ENCODE measurements around the gene COA1. TPM values are rescaled to one million over a fixed set of nuclear protein-coding genes. Genes with fewer than 3 reads are reported as not detected.

The COA1 gene
- total RNA-seq, 1 donor from 2014 or later = 93.7 TPM

DNA sequence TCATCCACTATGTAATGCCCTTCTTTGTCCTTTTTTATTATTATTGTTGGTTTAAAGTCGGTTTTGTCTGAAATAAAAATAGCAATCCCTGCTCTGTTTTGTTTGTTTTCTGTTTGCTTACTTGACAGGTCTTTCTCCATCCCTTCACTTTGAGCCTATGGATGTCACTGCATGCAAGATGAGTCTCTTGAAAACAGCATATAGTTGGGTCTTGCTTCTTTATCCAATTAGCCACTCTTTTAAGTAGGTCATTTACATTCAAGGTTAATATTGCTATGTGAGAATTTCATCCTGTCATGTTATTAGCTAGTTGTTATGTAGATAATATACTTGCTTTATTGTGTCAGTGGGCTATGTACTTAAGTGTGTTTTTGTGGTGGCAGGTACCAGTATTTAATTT is 25.8 kb downstream of the COA1 start:
- Mint-ChIP-seq H3K36me3 (peaks cover 41% of the 10 kb centered on the region), H3K9me3 (peaks cover 34% of the 10 kb centered on the region), H3K27me3 (ENCODE audit: low read depth) (no peaks in the 10 kb centered on the region), H3K4me3 (no peak overlapping the region), H3K4me1 (no peaks in the 10 kb centered on the region), H3K27ac (no peak overlapping the region)
- no peak for TF ChIP-seq CTCF (IDR thresholded peaks at IDR 0.05; ENCODE audit: unreplicated experiment)
- DNase-seq (ENCODE audit: low spot score in 2 of 2, unreplicated experiment in 2 of 2) = no peak

- no peak for DNase-seq (ENCODE audit: low spot score in 2 of 2, unreplicated experiment in 2 of 2)
- H3K36me3 Mint-ChIP-seq = peaks cover 35% of the 10 kb centered on the region
- H3K9me3 Mint-ChIP-seq = peaks cover 30% of the 10 kb centered on the region
- no peak overlapping the region for H3K27ac Mint-ChIP-seq
- H3K4me3 Mint-ChIP-seq = no peak overlapping the region
- H3K27me3 Mint-ChIP-seq (ENCODE audit: low read depth) = no peaks in the 10 kb centered on the region
- H3K4me1 Mint-ChIP-seq = no peaks in the 10 kb centered on the region
- TF ChIP-seq CTCF (IDR thresholded peaks at IDR 0.05; ENCODE audit: unreplicated experiment) = no peak
Measured at GRCh38 chr7:43702974-43703373, 26.3 kb downstream of the COA1 start.

DNA sequence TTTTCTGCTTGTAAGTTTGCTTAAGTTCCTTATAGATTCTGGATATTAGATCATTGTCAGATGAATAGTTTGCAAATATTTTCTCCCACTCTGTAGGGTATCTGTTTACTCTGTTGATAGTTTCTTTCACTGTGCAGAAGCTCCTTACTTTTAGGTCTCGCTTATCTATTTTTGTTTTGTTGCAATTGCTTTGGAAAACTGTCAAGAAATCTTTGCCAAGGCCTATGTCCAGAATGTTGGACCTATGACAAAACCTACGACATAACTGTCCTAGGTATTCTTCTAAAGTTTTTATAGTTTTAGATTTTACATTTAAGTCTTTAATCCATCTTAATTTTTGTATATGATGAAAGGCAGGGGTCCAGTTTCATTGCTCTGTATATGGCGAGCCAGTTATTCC is 27.4 kb downstream of the COA1 start:
- Mint-ChIP-seq H3K9me3 (peaks cover 23% of the 10 kb centered on the region), H3K27me3 (ENCODE audit: low read depth) (no peaks in the 10 kb centered on the region), H3K4me3 (no peak overlapping the region), H3K36me3 (peaks cover 30% of the 10 kb centered on the region), H3K4me1 (no peaks in the 10 kb centered on the region), H3K27ac (no peak overlapping the region)
- no peak for DNase-seq (ENCODE audit: low spot score in 2 of 2, unreplicated experiment in 2 of 2)
- no peak for TF ChIP-seq CTCF (IDR thresholded peaks at IDR 0.05; ENCODE audit: unreplicated experiment)

DNA sequence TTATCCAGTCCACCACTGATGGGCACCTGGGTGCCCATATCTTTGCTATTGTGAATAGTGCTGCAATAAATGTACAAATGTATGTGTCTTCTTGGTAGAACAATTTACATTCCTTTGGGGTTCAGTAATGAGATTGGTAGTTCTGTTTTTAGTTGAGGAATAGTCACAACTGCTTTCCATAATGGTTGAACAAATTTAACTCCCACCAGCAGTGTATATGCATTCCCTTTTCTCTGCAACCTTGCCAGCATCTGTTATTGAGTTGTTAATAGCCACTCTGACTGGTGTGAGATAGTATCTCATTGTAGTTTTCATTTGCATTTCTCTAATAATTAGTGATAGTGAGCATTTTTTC is 27.8 kb downstream of the COA1 start:
- no peak for DNase-seq (ENCODE audit: low spot score in 2 of 2, unreplicated experiment in 2 of 2)
- H3K4me1 Mint-ChIP-seq = no peaks in the 10 kb centered on the region
- H3K4me3 Mint-ChIP-seq = no peak overlapping the region
- no peaks in the 10 kb centered on the region for H3K27me3 Mint-ChIP-seq (ENCODE audit: low read depth)
- TF ChIP-seq CTCF (IDR thresholded peaks at IDR 0.05; ENCODE audit: unreplicated experiment) = no peak
- peaks cover 30% of the 10 kb centered on the region for H3K36me3 Mint-ChIP-seq
- H3K27ac Mint-ChIP-seq = no peak overlapping the region
- H3K9me3 Mint-ChIP-seq = peaks cover 23% of the 10 kb centered on the region

- no peak overlapping the region for H3K4me3 Mint-ChIP-seq
- no peak for TF ChIP-seq CTCF (IDR thresholded peaks at IDR 0.05; ENCODE audit: unreplicated experiment)
- DNase-seq (ENCODE audit: low spot score in 2 of 2, unreplicated experiment in 2 of 2) = no peak
- no peak overlapping the region for H3K27ac Mint-ChIP-seq
- H3K4me1 Mint-ChIP-seq = no peaks in the 10 kb centered on the region
- peaks cover 23% of the 10 kb centered on the region for H3K9me3 Mint-ChIP-seq
- no peaks in the 10 kb centered on the region for H3K27me3 Mint-ChIP-seq (ENCODE audit: low read depth)
- peaks cover 29% of the 10 kb centered on the region for H3K36me3 Mint-ChIP-seq
Measured at GRCh38 chr7:43700646-43701499, 28.4 kb downstream of the COA1 start.
